MCF 10A (cell line): Measurements from ENCODE around the gene HMGN4. TPM values are rescaled to one million over a fixed set of nuclear protein-coding genes. Genes with fewer than 3 reads are reported as not detected.

ENCODE experiments used
- BruUV-seq: library from RNA; stranded (reverse); fragments of 400-500 nt; replicated peaks from 2 replicates; lab custom pipeline; 2021; lab: Mats Ljungman, UMichigan
- CTCF ChIA-PET: fragments of 300-600 bp; sonication (Branson Sonifier 250); formaldehyde crosslinking; extraction: SDS; loops from one replicate; lab custom pipeline; 2021; ENCODE audit warnings: antibody characterized with exemption, inconsistent platforms; lab: Yijun Ruan, JAX
- POLR2A ChIA-PET: fragments of 300-600, 350-650 bp; sonication (Branson Sonifier 250); formaldehyde crosslinking; extraction: SDS; loops from one replicate; lab custom pipeline; 2020; ENCODE audit warnings: antibody characterized with exemption, inconsistent platforms; lab: Yijun Ruan, JAX
- DNase-seq: peaks from one replicate; pipeline ENCODE4 v3.0.0-alpha.2; 2018; ENCODE audit not compliant: unreplicated experiment
- H3K27ac Mint-ChIP-seq: one replicate; pipeline ENCODE4 v1.8.0; 2022; ENCODE audit warnings: mild to moderate bottlenecking, low read depth, mixed read lengths; ENCODE audit not compliant: unreplicated experiment
- H3K27me3 Mint-ChIP-seq: one replicate; pipeline ENCODE4 v1.8.0; 2022; ENCODE audit warnings: mixed read lengths; ENCODE audit not compliant: insufficient read depth, unreplicated experiment
- H3K36me3 Mint-ChIP-seq: one replicate; pipeline ENCODE4 v1.8.0; 2022; ENCODE audit warnings: mild to moderate bottlenecking, moderate library complexity, mixed read lengths; ENCODE audit not compliant: insufficient read depth, unreplicated experiment
- H3K4me1 Mint-ChIP-seq: one replicate; pipeline ENCODE4 v1.8.0; 2022; ENCODE audit warnings: mixed read lengths; ENCODE audit not compliant: insufficient read depth, unreplicated experiment
- H3K4me3 Mint-ChIP-seq: one replicate; pipeline ENCODE4 v1.8.0; 2022; ENCODE audit warnings: mild to moderate bottlenecking, moderate library complexity, mixed read lengths; ENCODE audit not compliant: unreplicated experiment
- H3K9me3 Mint-ChIP-seq: one replicate; pipeline ENCODE4 v1.8.0; 2022; ENCODE audit warnings: mixed read lengths; ENCODE audit not compliant: unreplicated experiment
- intact Hi-C: fragments of 100-400 bp; cut with micrococcal nuclease; formaldehyde crosslinking; loops from 2 replicates; pipeline ENCODE4 v1.14.1; 2022
- total RNA-seq: library from RNA; stranded (reverse); gene quantifications from 2 replicates; pipeline ENCODE4 v1.2.3, GENCODE V29; 2022
- TF ChIP-seq, protein P1 (sequence below): fragments of 200-600 bp; IDR thresholded peaks from one replicate; pipeline ENCODE4 v1.8.0; 2022; ENCODE audit warnings: antibody characterized with exemption, mild to moderate bottlenecking; ENCODE audit not compliant: unreplicated experiment

HMGN4 gene
- total RNA-seq, 1 experiment from 2014 or later, result 71.7 TPM

DNA sequence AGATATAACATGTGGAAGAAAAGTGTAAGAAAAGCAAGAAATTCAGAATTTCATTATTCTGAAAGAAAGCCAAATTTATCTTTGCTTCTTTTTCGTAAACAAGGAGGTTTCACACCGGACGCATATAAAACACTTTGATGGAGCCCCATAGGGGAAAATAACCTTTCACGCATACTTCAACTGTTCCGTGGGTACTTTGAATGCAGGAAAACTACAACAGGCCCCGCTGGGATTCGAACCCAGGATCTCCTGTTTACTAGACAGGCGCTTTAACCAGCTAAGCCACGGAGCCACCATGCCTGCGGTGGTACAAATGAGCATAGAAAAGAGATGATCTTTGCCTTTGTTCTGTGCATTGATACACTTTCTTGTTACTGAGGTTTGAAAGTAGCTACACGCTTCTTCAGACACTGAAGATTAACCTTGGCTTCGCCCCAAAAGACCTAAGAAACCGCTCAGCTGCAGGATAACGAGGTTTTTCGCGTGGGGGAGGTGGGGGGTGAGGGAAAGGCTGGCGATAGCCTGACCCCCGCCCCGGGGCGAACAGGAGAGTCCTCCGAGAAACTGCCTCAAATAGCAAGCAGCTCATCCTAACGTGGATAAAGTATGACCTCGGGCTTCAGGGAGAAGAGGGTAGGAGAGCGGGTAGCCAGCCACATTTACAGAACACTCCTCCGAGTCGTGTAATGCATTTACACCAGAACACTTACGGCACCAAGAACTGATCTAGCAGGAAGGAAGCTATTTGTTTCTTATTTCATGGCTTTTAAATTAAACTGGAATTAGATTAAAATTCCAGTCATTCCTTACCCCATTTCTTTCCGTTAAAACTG is 5.3 kb upstream of the HMGN4 start:
- peak; percentile 94 for DNase-seq
- no peaks in the 10 kb centered on the region for H3K9me3 Mint-ChIP-seq
- CTCF ChIA-PET, result interaction anchor here (0.6 to 1.5 kb wide), 4 partner anchors 13 to 194 kb away, joined by 3 to 5 read pairs (median 4); no protein-coding TSS in a partner anchor
- BruUV-seq, result no TSS peak
- H3K27me3 Mint-ChIP-seq, result no peaks in the 10 kb centered on the region
- peaks cover 21% of the 10 kb centered on the region for H3K4me1 Mint-ChIP-seq
- H3K36me3 Mint-ChIP-seq, result peaks cover 24% of the 10 kb centered on the region
- peak overlapping the region; percentile 96 for H3K4me3 Mint-ChIP-seq
- peak overlapping the region; percentile 82 for H3K27ac Mint-ChIP-seq
- intact Hi-C loops, result loop anchor here (5.0 to 10.0 kb wide), 2 partner anchors 111 to 358 kb away; no protein-coding TSS in a partner anchor
- POLR2A ChIA-PET, result interaction anchor here (0.5 to 3.1 kb wide), 20 partner anchors 9 to 1867 kb away, joined by 3 to 19 read pairs (median 4); a partner anchor contains a TSS
- TF ChIP-seq, protein P1, sequence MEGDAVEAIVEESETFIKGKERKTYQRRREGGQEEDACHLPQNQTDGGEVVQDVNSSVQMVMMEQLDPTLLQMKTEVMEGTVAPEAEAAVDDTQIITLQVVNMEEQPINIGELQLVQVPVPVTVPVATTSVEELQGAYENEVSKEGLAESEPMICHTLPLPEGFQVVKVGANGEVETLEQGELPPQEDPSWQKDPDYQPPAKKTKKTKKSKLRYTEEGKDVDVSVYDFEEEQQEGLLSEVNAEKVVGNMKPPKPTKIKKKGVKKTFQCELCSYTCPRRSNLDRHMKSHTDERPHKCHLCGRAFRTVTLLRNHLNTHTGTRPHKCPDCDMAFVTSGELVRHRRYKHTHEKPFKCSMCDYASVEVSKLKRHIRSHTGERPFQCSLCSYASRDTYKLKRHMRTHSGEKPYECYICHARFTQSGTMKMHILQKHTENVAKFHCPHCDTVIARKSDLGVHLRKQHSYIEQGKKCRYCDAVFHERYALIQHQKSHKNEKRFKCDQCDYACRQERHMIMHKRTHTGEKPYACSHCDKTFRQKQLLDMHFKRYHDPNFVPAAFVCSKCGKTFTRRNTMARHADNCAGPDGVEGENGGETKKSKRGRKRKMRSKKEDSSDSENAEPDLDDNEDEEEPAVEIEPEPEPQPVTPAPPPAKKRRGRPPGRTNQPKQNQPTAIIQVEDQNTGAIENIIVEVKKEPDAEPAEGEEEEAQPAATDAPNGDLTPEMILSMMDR, result no peak

DNA sequence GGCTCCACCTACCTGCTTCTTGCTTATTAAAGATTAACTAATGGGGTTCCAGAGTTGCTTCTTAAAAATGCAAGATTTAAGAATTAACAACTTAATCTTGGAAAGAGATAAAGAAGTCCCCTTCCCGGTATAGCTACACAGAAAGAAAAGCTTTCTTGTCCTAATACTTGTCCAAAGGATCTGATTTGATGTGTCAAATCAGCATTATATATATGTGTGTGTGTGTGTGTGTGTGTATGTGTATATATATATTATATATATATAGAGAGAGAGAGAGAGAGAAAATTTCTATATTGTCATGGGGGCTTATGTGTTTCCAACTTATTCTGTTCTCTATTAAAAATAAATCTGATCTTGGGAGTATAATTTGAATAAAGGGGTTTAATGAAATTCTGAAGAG is 4.6 kb upstream of the HMGN4 start:
- Mint-ChIP-seq H3K27me3 (no peaks in the 10 kb centered on the region), H3K4me3 (peak overlapping the region; percentile 96), H3K27ac (peak overlapping the region; percentile 82), H3K9me3 (no peaks in the 10 kb centered on the region), H3K36me3 (peaks cover 30% of the 10 kb centered on the region), H3K4me1 (peaks cover 21% of the 10 kb centered on the region)
- no peak for DNase-seq
- ChIA-PET CTCF (interaction anchor here (0.8 to 1.5 kb wide), 3 partner anchors 14 to 195 kb away, joined by 4 to 5 read pairs (median 4); no protein-coding TSS in a partner anchor), POLR2A (interaction anchor here (0.5 to 3.1 kb wide), 21 partner anchors 9 to 1867 kb away, joined by 3 to 19 read pairs (median 4); partner anchors contain the start of gene ZNF184)
- TF ChIP-seq, protein P1, result no peak
- BruUV-seq, result no TSS peak
- intact Hi-C loops, result loop anchor here (5.0 to 10.0 kb wide), 2 partner anchors 111 to 359 kb away; no protein-coding TSS in a partner anchor

DNA sequence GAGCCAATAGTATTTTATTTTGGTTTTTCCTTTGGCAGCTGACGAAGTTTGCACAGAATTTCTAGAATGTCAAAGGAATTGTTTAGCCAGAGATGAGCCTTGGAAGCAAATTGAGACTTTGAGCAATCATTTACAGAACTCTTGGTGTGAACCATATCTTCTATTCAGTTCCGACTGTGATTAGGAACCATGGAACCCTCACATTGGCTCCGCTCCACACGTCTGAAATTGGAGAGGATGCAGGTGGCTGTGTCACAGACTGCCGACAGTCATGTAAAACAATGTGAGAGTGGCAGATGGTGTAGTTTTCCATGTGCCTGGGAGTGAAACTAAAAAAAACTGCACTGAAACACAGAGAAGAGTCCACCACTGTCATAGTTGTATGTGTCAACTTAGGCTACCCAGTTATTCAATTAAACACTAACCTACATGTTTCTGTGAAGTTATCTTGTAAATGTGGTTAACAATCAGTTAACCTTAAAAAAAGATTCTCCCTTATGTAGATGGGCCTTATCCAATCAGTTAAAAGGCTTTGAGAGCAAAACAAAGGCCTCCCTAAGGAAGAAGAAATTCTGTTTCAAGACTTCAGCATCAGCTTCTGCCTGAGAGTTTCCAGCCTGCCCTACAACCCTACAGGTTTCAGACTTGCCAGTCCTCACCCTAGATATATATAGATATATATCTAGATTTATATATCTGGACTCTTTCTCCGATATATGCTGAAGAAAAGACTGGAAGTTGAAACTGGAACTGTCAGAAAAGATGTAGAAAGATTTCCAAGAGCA is 3.3 kb upstream of the HMGN4 start:
- Mint-ChIP-seq H3K27me3 (no peaks in the 10 kb centered on the region), H3K27ac (no peak overlapping the region), H3K9me3 (no peaks in the 10 kb centered on the region), H3K4me3 (no peak overlapping the region), H3K36me3 (peaks cover 36% of the 10 kb centered on the region), H3K4me1 (peaks cover 23% of the 10 kb centered on the region)
- TF ChIP-seq, protein P1, result no peak
- DNase-seq, result no peak
- intact Hi-C loops, result loop anchor here (5.0 to 10.0 kb wide), 4 partner anchors 63 to 360 kb away; no protein-coding TSS in a partner anchor
- BruUV-seq, result no TSS peak
- CTCF ChIA-PET, result no interaction called here
- POLR2A ChIA-PET, result interaction anchor here (1.0 kb wide), 1 partner anchor 760 kb away, joined by 3 read pairs; no protein-coding TSS in a partner anchor
